NCI-H1417 (cell line): ENCODE measurements around the gene IFT80.
"Not testable (repeated sequence)": the region's sequence is repeated elsewhere in the genome, so short reads cannot be mapped to it uniquely, and the experiment has no call there.

Source experiments
- DNase-seq, 3 experiments: peaks; one replicate each; lab custom pipeline; 2025; lab: John Stamatoyannopoulos, UW

Gene IFT80

GRCh38 chr3:160362896-160363295 is 36.1 kb downstream of the IFT80 start:
- not testable (repeated sequence) for DNase-seq

GRCh38 chr3:160355826-160356225 is 43.2 kb downstream of the IFT80 start:
- DNase-seq, result no peak

- no peak for DNase-seq
Observed at GRCh38 chr3:160346511-160346910, 52.5 kb downstream of the IFT80 start.

- peak in 1 of 3 experiments; percentile 48 for DNase-seq
Observed at GRCh38 chr3:160343132-160343531, 55.9 kb downstream of the IFT80 start.

- no peak for DNase-seq
Observed at GRCh38 chr3:160340351-160340750, 58.7 kb downstream of the IFT80 start.

- no peak for DNase-seq
Observed at GRCh38 chr3:160331127-160331937, 67.7 kb downstream of the IFT80 start.

GRCh38 chr3:160330690-160331089 is 68.3 kb downstream of the IFT80 start:
- DNase-seq, result no peak

GRCh38 chr3:160330109-160330508 is 68.9 kb downstream of the IFT80 start:
- DNase-seq, result peak in 1 of 3 experiments; percentile 29

- not testable (repeated sequence) for DNase-seq
Observed at GRCh38 chr3:160326286-160326685, 72.7 kb downstream of the IFT80 start.

GRCh38 chr3:160321821-160322220 is 77.2 kb downstream of the IFT80 start:
- DNase-seq, result not testable (repeated sequence)

GRCh38 chr3:160319322-160319721 is 79.7 kb downstream of the IFT80 start:
- no peak for DNase-seq

- no peak for DNase-seq
Observed at GRCh38 chr3:160314995-160315394, 84.0 kb downstream of the IFT80 start.

GRCh38 chr3:160312014-160312624 is 86.9 kb downstream of the IFT80 start:
- DNase-seq, result peak in 1 of 3 experiments; percentile 34

GRCh38 chr3:160302806-160303205 is 96.2 kb downstream of the IFT80 start:
- no peak for DNase-seq

GRCh38 chr3:160296591-160296990 is 102.4 kb downstream of the IFT80 start:
- no peak for DNase-seq

- no peak for DNase-seq
Observed at GRCh38 chr3:160291909-160292299, 107.1 kb downstream of the IFT80 start.

- no peak for DNase-seq
Observed at GRCh38 chr3:160291290-160291908, 107.6 kb downstream of the IFT80 start.

- DNase-seq, result no peak
Observed at GRCh38 chr3:160287666-160288065, 111.4 kb downstream of the IFT80 start.

GRCh38 chr3:160286231-160286630 is 112.8 kb downstream of the IFT80 start:
- no peak for DNase-seq

GRCh38 chr3:160280836-160281235 is 118.2 kb downstream of the IFT80 start:
- DNase-seq, result no peak

GRCh38 chr3:160279657-160280056 is 119.4 kb downstream of the IFT80 start:
- no peak for DNase-seq

- peak in 1 of 3 experiments; percentile 31 for DNase-seq
Observed at GRCh38 chr3:160278210-160278609, 120.8 kb downstream of the IFT80 start.

GRCh38 chr3:160265088-160265487 is 133.9 kb downstream of the IFT80 start:
- peak in 2 of 3 experiments; percentile 25 to 65 for DNase-seq
